Motor neuron (in vitro differentiated cells): Measurements from ENCODE around the gene EPSTI1. TPM values are rescaled to one million over a fixed set of nuclear protein-coding genes. Genes with fewer than 3 reads are reported as not detected.
"Not testable (repeated sequence)": the region's sequence is repeated elsewhere in the genome, so short reads cannot be mapped to it uniquely, and the experiment has no call there.

Source experiments
- ATAC-seq, 8 experiments: fragments of 200-7000 bp; cut with Tn5 transposase; replicated peaks in 6 of 8; 2 replicates each; pipeline ENCODE4 v1.8.0; 2021; ENCODE audit warnings: mild to moderate bottlenecking in 8 of 8, moderate library complexity in 8 of 8
- H3K27ac ChIP-seq, 2 donors: fragments of 250-450 bp; sonication (Bioruptor Pico); 2 replicates each; pipeline ENCODE4 v1.9.0; 2021; ENCODE audit warnings: antibody characterized with exemption in 2 of 2, mild to moderate bottlenecking in 2 of 2, moderate library complexity in 1 of 2
- H3K4me1 ChIP-seq, 2 donors: fragments of 250-450 bp; sonication (Bioruptor Pico); replicated peaks in 1 of 2; 2 replicates each; pipeline ENCODE4 v1.6.1; 2021; ENCODE audit warnings: antibody characterized with exemption in 2 of 2, mild to moderate bottlenecking in 2 of 2, moderate library complexity in 1 of 2
- H3K4me3 ChIP-seq, 5 donors: fragments of 250-450 bp; sonication (Bioruptor Pico); 2 replicates each; pipeline ENCODE4 v1.9.0; 2021; ENCODE audit warnings: antibody characterized with exemption in 5 of 5, mild to moderate bottlenecking in 5 of 5, moderate library complexity in 4 of 5
- WGBS, 10 experiments: fragments of 450-650 bp; shearing (Covaris generic); methylation state at CpG; one replicate each; pipeline ENCODE4 v1.0.0; 2022; 5-methylcytosine and 5-hydroxymethylcytosine counted together
- in situ Hi-C, 9 experiments: fragments of 400-800 bp; cut with MboI; loops; one replicate each; pipeline ENCODE4 v1.15.0; 2021; ENCODE audit warnings: low sequenced_read_pairs in 9 of 9, low pct_unique_long_range_greater_than_20kb in 2 of 9; ENCODE audit not compliant: unreplicated experiment in 9 of 9
- total RNA-seq, 8 experiments: library from RNA; unstranded; fragments of 300-600 nt; gene quantifications; 2 replicates each; pipeline versions ENCODE4 v1.2.3 to v1.2.4, GENCODE V29; 2022

Gene EPSTI1
- 1 to 10 TPM in 3 of 8 experiments, under 1 TPM in 5; 0.05 to 8.8 (median 0.40) TPM for total RNA-seq

GRCh38 chr13:42991898-42992763 lies at the start of gene EPSTI1:
Gene EPSTI1, minus strand, starts transcription at chr13:42992241. Its CDS starts 76 bp downstream, at chr13:42992165.
- WGBS, 10 experiments = 3 to 100% (median 37%) methylated on average over 1 to 24 of the region's 45 CpGs; no CpG with 5 or more reads in 1 of the 10 experiments
- Histone ChIP-seq H3K4me1 (peaks cover 12 to 14% of the 10 kb centered on the region in 2 donors), H3K4me3 (peak within 1 kb of the TSS in 3 of 5 donors; percentile 10 to 20 (median 17)), H3K27ac (no peak within 1 kb of the TSS)
- in situ Hi-C loops = no loop called here
- peak in 7 of 8 experiments; percentile 17 to 94 (median 42) for ATAC-seq

- WGBS, 10 experiments = 67 to 100% (median 100%) methylated on average over 1 of the region's 1 CpG; no CpG with 5 or more reads in 5 of the 10 experiments
- in situ Hi-C loops = no loop called here
- Histone ChIP-seq H3K4me1 (no peaks in the 10 kb centered on the region), H3K27ac (no peak overlapping the region), H3K4me3 (no peak overlapping the region)
- peak in 3 of 8 experiments; percentile 21 to 48 (median 23) for ATAC-seq
Observed at GRCh38 chr13:43041369-43041921, 49.4 kb upstream of the EPSTI1 start.

GRCh38 chr13:43040581-43041368 lies 48.7 kb upstream of the EPSTI1 start:
- H3K27ac ChIP-seq, in situ Hi-C loops, H3K4me3 ChIP-seq, H3K4me1 ChIP-seq: not testable (repeated sequence)
- 58 to 100% (median 85%) methylated on average over 1 to 7 of the region's 13 CpGs; no CpG with 5 or more reads in 1 of the 10 experiments for WGBS, 10 experiments
- peak in 3 of 8 experiments; percentile 51 to 75 (median 62) for ATAC-seq

GRCh38 chr13:43039966-43040365 lies 47.9 kb upstream of the EPSTI1 start:
- H3K4me3 ChIP-seq = no peak overlapping the region
- no peak overlapping the region for H3K27ac ChIP-seq
- no peaks in the 10 kb centered on the region for H3K4me1 ChIP-seq
- 43 to 100% (median 86%) methylated on average over 1 to 2 of the region's 2 CpGs; no CpG with 5 or more reads in 1 of the 10 experiments for WGBS, 10 experiments
- in situ Hi-C loops = no loop called here
- ATAC-seq = no peak

- 79 to 100% (median 94%) methylated on average over 1 to 7 of the region's 14 CpGs; no CpG with 5 or more reads in 5 of the 10 experiments for WGBS, 10 experiments
- in situ Hi-C loops = no loop called here
- no peak for ATAC-seq
Observed at GRCh38 chr13:43036351-43037250, 44.6 kb upstream of the EPSTI1 start.

GRCh38 chr13:43033038-43033437 lies 41.0 kb upstream of the EPSTI1 start:
- Histone ChIP-seq H3K4me3 (no peak overlapping the region), H3K27ac (no peak overlapping the region), H3K4me1 (no peaks in the 10 kb centered on the region)
- ATAC-seq = no peak
- in situ Hi-C loops = no loop called here
- 93 to 100% (median 100%) methylated on average over 1 to 3 of the region's 3 CpGs; no CpG with 5 or more reads in 4 of the 10 experiments for WGBS, 10 experiments

More at GRCh38 chr13:43036351-43037250, 44.6 kb upstream of the EPSTI1 start:
- H3K4me1 ChIP-seq = no peaks in the 10 kb centered on the region
- no peak overlapping the region for H3K4me3 ChIP-seq
- H3K27ac ChIP-seq = no peak overlapping the region

- no peak overlapping the region for H3K4me3 ChIP-seq
- ATAC-seq = no peak
- no peaks in the 10 kb centered on the region for H3K4me1 ChIP-seq
- H3K27ac ChIP-seq = no peak overlapping the region
- in situ Hi-C loops = no loop called here
- whole genome bisulfite sequencing, 10 experiments = 50 to 100% (median 96%) methylated on average over 2 to 4 of the region's 4 CpGs; no CpG with 5 or more reads in 3 of the 10 experiments
Observed at GRCh38 chr13:43031881-43032280, 39.8 kb upstream of the EPSTI1 start.

- ATAC-seq = no peak
- no peaks in the 10 kb centered on the region for H3K4me1 ChIP-seq
- in situ Hi-C loops = no loop called here
- H3K27ac ChIP-seq = no peak overlapping the region
- H3K4me3 ChIP-seq = no peak overlapping the region
- WGBS, 10 experiments = 78 to 100% (median 93%) methylated on average over 1 to 4 of the region's 4 CpGs
Observed at GRCh38 chr13:43030548-43030947, 38.5 kb upstream of the EPSTI1 start.

GRCh38 chr13:43026262-43026661 lies 34.2 kb upstream of the EPSTI1 start:
- WGBS, 10 experiments = 0 to 81% (median 75%) methylated on average over 1 to 2 of the region's 2 CpGs; no CpG with 5 or more reads in 3 of the 10 experiments
- Histone ChIP-seq H3K4me3 (no peak overlapping the region), H3K4me1 (no peaks in the 10 kb centered on the region), H3K27ac (no peak overlapping the region)
- in situ Hi-C loops = no loop called here
- ATAC-seq = no peak

GRCh38 chr13:43023289-43023963 lies 31.4 kb upstream of the EPSTI1 start, which contains the start of gene DNAJC15:
Gene DNAJC15, plus strand, starts transcription at chr13:43023586. Its CDS starts 41 bp downstream, at chr13:43023627.
- H3K4me3 ChIP-seq = peak within 1 kb of the TSS in 3 of 5 donors; percentile 18 to 33 (median 30)
- ATAC-seq = peak in 5 of 8 experiments; percentile 15 to 92 (median 89)
- H3K4me1 ChIP-seq = no peaks in the 10 kb centered on the region
- 3 to 99% (median 43%) methylated on average over 5 to 14 of the region's 48 CpGs; no CpG with 5 or more reads in 6 of the 10 experiments for WGBS, 10 experiments
- H3K27ac ChIP-seq = no peak within 1 kb of the TSS
- in situ Hi-C loops = no loop called here

- peak overlapping the region in 1 of 5 donors; percentile 33 for H3K4me3 ChIP-seq
- H3K4me1 ChIP-seq = no peaks in the 10 kb centered on the region
- in situ Hi-C loops = no loop called here
- ATAC-seq = no peak
- H3K27ac ChIP-seq = no peak overlapping the region
- 38 to 100% (median 90%) methylated on average over 1 to 6 of the region's 12 CpGs; no CpG with 5 or more reads in 2 of the 10 experiments for WGBS, 10 experiments
Observed at GRCh38 chr13:43022934-43023288, 30.9 kb upstream of the EPSTI1 start.
